Stimulated activated CD4-positive, alpha-beta T cell treated with anti-CD3 and anti-CD28 coated beads, Interleukin-2, amount 100 ng/mL, for 4 hours (primary cell): Measurements from ENCODE around the gene MALRD1.

Experiments
- DNase-seq: peaks from one replicate; pipeline ENCODE4 v3.0.0-alpha.2; 2020; ENCODE audit warnings: low read depth

The MALRD1 gene

DNA sequence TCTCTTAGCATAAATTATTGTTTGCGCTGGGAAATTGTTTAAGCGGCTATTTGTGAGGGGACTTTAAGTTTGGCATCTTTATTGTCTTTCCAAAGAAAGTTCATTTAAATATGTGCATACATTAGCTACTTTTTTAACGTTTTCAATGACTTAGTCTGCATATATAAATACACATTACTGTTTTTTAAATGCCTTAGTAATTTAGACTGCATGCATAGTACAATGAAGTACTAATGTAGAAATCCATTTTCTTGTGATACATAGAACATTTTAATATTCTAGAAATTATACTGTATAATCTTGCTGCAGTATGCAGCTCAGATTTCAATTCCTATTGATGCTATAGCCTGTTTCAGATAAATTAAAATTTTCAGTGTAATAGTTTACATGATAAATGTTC is 325.4 kb downstream of the MALRD1 start:
- DNase-seq, result no peak

DNA sequence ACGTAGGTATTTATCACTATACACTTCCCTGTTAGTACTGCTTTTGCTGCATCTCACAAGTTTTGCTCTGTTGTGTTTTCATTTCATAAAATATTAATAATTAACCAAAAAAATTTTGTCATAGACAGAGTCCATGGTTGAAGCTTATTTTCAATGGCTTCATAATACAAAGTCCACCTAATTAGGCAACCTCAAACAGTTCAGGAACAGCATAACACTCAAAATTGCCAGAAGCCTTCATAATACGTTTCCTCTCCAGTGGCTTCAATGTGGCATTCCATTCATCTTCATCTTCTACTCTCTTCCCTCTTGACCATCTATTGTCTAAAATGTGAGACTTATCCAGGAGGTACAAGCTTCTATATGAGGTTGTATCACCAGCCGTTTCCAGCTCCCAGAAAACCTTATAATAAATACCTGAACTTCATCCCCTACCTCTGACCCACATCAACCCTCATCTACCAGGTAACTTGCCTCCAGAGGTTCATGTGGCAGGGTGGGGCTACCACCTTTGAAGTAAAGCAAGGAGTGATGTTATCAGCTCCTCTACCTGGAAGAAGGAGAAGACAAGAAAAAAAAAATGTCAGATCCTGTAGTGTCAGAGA is 337.3 kb downstream of the MALRD1 start:
- no peak for DNase-seq

DNA sequence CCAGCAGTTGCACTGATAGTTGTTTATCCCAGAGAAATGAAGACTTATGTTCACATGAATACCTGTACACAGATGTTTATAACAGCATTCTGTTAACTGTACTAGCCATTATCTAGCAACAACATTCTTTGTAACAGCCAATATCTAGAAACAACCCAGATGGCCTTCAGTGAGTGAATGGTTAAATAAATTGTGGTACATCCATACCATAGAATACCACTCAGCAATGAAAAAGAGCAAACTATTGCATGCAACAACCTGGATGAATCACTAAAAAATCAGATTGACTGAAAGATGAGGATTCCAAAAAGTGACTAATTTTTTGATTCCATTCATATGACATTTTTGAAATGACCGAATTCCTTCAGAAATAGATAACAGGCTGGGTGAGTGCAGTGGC is 360.3 kb downstream of the MALRD1 start:
- DNase-seq, result no peak

DNA sequence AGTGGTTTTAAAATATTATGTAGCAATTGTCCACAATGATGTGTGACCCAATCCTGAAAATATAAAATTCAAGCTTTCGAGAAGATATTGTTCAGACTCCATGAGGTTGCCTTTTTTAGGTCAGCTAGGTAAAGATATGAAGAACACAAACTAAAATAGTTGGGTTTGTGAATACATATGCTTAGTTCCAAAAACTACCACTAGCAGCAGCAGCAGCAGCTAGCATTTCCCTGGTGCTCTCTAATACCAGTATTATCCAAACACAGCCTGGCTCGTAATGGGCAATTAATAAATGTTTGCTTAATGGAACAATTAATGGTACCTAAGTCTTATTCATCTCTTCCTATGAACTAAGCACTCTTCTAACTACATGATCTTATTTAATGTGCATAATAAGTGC is 362.5 kb downstream of the MALRD1 start:
- no peak for DNase-seq

DNA sequence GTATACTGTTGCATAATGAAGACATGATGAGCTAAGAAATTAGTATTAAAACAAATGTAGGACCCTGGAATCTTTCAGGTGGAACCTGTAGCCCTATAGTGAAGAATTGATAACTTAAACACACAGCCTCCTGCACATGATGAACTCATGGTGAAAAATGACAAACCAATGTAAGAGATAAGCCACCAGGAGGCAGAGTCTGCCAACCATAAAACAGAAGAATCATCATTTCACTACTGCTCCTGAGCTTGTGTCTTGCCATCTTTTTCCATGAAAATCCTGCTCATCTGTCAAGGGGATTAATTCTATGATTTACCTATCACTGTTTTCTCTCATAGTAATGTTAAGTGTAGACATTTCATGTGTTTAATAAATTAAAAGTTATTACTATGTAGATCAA is 363.9 kb downstream of the MALRD1 start:
- DNase-seq, result no peak

DNA sequence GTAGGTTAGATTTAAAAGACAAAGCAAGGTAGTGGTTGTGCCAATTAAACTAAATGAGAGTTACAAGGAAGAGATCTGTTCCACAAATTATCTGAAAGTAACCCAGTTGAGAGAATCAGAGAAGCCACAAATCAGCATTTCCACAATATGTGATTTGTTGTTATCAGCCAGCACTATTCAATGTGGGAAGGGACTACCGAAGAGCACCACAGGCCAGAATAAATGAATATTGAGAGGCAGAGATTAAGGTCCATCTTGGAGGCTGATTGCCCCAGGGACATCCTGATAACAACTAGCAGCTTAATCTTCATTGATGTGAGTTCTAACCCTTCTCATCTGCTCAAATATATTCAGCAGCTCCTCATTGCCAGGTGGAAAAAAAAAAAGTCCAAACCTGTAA is 367.6 kb downstream of the MALRD1 start:
- no peak for DNase-seq

DNA sequence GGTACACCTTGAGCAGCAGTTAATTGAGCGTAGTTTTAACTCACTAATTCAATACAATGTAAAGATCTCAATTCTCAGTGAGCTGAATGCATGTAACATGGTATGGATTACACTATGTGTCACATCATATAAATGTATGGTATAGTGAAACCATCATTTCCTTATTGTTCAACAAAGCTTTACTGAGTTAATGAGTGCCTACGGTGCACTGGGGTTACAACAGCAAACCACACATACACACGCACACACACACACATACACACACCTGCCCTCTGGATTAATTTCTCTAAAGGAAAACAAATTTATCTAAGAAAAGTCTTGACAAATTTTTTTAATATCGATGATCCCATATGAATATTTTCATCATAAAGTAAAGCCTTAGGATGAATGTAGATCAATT is 369.1 kb downstream of the MALRD1 start:
- DNase-seq, result no peak

DNA sequence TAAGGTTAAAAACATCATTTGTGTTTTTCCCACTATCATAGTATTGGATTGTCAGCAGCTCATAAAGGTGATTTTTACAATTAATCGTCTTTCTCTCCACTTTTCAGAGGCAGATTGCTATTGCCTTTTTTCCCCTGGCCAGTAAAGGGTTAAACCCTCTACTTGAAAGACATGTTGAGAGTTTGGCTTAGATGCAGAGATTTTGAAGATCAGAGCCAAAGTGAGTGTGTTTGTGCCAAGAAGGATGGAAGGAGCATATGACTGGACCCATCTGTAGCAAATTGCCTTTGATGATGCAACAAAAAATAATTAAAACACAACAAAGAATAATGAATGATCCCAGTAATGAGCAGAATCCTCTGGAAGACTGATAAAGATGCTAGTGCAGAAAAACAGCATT is 373.1 kb downstream of the MALRD1 start:
- no peak for DNase-seq

DNA sequence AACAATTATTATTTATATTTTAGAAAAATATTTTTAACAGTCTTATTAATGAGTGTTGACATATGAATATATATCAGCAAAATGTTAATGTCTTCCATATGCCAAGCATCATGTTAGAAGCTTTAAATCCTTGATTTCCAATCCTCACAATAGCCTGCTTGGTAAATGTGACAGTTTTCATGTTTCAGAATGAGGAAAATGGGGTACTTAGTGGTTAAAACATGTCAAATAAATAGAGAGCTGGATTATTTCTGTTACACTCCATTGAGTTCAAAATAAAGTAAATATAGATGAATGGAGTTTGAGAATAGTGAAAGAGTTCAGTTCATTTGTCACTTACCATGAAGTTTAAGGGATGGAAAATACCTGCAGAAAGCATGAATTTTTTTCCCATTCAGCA is 377.4 kb downstream of the MALRD1 start:
- DNase-seq, result no peak

DNA sequence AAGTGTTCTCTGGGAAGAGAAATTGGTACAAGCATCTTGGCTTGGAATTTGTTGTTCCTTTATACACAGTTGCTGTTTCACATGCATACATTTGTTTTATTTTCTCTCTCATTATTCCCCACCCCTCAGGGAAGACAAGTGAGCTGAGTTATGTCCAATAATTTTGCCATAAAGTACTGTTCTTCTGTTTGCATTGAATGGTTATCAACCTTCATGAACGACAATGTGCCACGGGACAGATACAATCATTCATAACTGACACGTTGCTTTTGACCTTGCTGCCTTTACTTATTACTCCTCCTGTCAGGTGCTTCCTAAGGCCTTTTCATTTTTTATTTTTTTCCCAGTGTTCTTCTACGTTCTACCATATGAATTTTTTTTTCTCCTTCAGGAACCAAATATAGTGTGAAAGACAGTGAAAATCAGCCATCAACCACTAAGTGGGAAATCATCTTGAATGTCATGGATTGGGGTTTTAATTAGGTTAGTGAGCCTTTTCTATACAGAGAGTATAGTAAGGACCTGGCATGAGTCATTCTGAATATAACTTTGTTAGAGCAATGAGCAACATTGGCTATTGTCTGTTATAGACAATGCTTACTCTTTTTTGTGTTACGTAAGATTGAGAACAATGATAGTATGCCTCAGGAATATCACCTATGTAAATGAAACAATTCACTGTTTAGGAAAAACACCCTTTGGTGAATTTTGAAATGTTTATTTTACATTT is 383.2 kb downstream of the MALRD1 start:
- no peak for DNase-seq

DNA sequence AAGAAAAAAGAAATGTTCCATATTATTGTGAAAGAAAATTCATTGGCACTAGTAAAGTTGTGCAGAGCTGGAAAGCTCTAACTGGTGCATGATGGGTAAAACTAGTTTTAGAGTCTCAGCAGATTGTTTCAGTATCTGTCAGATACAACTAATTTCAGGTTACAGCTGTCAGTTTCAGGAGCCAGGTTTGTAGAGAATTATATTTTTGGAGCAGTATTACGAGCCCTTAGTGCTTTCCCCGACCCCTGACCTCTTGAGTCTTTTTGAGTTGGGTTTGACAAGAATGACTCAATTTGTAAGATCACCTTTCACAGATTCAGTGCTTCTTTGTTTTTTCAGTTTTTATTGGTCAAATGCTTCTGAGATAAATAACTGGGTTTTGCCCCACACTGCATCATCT is 401.3 kb downstream of the MALRD1 start:
- DNase-seq, result no peak

DNA sequence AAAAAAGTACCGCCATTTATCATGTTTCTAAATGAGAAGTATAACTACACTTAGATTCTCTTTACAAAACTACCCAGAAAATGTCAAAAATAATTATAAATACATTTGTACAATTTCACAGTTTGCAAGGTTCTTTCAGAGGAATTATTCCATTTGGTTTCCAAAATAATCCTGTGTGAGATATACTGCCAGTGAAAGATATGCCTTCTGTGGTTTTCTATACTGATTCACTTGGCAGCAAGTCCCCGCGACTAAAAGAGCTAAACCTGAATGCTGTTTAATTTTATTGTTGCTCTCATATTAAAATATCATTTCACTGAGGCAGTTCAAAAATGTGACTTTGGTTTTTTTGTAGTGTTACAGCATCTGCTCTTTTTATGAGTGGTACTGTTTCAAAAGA is 402.8 kb downstream of the MALRD1 start:
- no peak for DNase-seq

DNA sequence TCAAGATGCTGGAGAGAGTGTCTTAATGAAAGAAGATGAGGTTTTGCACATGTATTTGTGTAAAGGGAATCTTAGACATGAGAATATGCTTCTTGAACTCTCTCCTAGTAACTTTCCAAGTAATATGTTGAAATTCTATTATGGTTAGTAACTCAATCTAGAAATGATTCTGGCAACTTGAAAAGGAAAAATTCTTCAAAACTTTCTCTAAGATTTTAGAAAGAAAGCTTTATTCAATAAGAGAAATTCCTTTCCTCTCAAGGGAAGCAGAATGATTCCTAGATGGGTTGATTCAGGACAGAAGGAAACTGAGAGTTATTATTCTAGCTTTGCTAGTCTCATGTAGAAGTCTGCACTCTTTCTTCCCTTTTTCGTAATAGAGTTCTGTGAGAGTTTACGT is 403.3 kb downstream of the MALRD1 start:
- no peak for DNase-seq

DNA sequence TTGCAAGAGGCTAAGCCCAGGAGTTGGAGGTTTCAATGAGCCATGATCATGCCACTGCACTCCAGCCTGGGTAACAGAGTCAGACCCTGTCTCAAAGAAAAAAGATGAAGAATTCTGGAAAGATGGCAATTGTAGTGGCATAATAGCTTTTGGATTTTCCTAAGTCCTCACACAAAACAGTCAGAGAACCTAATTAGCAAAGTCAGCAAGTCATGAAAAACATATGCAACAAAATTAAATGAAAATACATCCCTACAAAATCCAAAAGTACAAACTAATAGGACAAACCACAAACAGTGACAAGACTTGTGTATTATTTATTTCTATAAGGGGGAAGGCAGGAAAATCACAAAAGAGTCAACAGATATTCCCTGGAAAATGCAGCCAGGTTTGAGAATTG is 405.4 kb downstream of the MALRD1 start:
- DNase-seq, result no peak

DNA sequence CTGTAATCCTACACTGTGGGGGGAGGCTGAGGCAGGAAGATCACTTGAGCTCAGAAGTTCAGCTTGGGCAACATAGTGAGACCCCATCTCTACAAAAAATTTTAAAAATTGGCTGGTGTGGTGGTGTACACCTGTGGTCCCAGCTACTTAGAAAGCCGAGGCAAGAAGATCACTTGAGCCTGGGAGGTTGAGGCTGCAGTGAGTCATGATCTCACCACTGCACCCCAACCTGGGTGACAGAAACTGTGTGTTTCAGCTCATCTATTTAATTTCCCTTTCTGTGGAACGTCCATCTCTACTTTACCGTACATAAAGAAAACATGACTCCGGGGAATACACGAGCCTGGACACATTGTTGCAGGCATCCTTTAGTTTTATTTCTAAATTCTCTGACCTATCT is 413.0 kb downstream of the MALRD1 start:
- DNase-seq, result no peak

DNA sequence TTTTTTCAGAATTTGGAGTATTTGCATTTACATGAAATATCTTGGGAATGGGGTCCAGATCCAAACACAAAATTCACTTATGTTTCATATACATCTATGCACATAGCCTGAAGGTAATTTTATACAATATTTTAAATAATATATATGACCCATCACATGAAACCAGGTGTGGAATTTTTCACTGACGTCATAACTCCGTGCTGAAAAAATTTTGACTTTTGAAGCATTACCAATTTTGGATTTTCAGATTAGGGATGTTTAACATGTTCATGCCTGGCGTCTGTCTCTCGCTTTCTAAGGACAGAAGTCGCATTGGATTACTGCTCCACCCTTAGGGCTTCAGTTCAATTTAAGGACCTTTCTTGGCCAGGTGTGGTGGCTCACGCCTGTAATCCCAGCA is 418.1 kb downstream of the MALRD1 start:
- no peak for DNase-seq

DNA sequence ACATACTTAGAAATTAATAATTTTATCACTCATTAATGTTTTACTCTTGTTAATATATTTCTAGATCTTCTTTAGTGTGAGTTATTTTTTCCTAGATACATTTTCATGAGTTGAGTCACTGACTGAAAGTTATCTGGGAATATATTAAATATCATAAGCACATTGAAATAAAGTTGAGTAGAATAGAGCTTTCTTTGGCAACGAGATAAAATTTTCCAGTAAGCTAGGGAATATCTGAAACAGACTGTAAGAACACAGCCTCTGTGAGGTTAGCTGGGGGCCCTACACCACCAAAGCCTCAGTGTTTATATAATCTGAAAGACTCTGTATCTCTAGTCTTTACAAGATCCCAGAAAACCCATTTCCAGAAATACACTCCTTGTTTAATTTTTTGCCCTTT is 419.8 kb downstream of the MALRD1 start:
- no peak for DNase-seq

DNA sequence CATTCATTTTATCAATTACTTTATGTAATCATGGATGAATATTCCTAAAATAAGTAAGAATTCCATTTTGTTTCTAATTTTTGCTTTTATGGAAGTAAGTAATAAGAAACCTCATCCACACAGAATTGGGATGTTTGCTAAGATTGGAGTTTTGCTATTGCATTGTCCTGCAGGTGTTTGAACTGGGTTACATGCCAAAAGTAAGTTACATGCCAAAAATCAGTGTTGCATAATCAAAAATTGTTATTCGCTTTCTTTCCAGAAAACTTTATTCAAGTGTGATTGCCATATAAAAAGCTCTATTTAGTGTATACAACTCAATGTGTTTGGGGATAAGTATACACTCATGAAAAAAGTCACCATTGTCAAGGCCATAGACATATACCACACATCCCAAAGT is 420.9 kb downstream of the MALRD1 start:
- DNase-seq, result no peak

DNA sequence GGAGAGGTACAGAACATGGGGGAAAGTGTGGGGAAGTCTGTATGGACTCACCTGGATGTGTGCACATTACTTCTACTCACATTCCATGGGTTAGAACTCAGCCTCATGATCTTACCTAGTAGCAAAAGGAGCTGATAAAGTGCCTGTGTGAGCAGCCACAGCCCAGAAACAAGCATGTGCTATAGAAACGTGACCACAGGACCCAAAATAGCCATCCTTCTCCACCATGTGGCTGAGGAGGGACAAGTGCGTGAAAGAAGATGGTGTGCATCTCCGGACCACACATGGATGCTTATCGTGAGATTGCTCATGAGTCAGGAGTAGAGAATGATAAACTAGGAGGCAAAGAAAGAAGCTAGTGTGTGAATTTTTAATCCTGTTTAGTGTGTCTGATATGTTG is 431.3 kb downstream of the MALRD1 start:
- no peak for DNase-seq

DNA sequence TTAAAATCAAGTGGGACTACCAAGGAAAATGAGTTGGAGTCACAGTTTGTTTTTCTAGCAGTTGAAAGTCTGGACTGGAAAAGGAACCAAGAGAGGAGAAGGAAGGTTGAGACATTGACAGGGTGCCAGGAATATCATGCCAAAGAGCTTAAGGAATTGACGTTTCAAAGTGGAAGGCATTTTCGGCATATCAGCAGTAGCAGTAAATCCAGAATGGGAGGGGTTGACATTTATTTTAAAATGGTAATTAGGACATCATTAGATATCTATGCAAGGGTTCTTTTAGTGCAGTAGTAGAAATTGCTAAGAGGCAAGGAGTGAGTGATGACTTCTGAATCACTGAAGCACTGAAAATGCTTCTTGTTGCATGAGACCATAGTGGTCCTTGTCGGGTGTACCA is 431.8 kb downstream of the MALRD1 start:
- no peak for DNase-seq

DNA sequence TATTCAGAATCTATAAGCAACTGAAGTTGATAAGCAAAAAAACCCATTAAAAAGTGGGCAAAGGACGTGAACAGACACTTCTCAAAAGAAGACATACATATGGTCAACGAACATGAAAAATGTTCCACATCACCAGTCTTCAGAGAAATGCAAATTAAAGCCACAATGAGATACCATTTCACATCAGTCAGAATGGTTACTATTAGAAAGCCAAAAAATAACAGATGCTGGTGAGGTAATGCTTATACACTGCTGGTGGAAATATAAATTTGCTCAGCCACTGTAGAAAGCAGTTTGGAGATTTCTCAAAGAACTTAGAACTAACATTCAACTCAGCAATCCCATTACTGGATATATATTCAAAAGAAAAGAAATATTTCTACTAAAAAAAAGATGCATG is 434.8 kb downstream of the MALRD1 start:
- DNase-seq, result no peak

DNA sequence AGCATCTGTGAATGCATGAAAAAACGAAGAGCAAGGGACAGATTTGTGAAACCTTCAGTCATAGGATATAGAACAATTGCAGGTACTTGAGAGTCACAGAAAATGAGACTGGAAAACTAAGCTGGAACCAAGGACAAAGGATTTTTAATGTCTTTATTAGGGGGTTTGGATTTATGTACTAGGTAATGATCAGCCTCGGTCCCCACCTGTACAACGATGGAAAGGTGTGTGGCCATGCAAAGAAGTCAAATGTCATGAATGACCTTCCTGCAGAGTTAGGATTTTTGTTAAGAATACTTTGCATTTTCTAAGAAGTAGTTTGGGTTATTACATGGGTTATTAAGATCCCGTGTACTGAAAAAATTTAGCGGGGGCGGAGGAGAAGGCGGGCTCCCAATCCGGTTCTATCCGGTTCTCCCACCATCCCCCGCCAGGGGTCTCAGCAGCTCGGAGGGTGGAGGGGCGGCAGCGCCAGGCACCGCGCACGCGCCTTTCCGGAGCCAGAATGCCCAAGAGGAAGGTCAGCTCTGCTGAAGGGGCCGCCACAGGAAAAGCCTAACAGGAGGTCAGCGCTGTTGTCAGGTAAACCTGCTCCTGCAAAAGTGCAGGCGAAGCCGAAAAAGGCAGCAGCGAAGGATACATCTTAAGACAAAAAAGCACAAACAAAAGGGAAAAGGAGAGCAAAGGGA is 440.1 kb downstream of the MALRD1 start:
- no peak for DNase-seq

DNA sequence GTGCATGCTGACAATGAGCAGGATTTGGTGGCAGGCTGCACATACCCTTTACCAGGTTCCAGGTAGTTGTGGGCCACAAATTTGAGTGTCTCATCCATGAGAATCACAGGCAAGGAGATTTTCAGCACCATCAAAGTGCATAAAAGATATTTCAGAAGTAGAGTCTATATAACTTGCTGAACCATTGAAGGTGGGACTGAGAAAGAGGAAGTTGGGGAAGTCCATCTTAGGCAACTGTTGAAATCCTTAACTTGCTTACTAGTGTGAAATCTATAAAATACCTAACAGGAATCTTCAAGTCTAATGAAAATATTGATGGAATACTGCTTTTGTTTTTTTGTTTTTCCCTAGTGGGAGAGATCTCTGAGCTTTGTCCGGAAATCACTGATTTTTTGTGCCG is 442.6 kb downstream of the MALRD1 start:
- no peak for DNase-seq

DNA sequence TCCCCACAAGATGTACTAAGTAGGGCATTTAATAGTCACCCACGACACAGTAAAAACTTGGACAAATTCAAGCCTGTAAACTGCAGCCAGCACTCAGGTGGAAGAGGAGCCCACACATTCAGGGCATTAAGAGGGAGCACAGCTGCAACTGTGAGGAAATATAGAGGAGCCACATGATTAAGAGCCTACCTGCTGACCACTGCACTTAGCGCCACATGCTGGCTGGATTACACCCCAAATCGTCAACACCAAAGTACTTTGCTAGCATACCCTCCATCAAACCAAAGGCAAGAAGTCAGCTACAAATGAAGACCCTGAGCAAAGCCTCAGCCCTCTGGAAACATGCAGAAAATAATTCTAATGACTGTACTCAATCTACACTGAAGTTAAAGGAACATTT is 445.3 kb downstream of the MALRD1 start:
- DNase-seq, result no peak
